Kidney (tissue), 14 donors: Measurements from ENCODE around the gene UBXN6. TPM values are rescaled to one million over a fixed set of nuclear protein-coding genes. Genes with fewer than 3 reads are reported as not detected.
A peak's percentile ranks its signal among the peaks of the same experiment; 100 is the strongest.

ENCODE experiments used
- DNase-seq, 5 donors: peaks; one replicate each; pipeline ENCODE4 v3.0.0-alpha.2; 2013 to 2020
- FAIRE-seq: peaks from 2 replicates; lab custom pipeline; 2012; peaks lifted over from hg19 to GRCh38; lab: Jason Lieb, UNC
- H3K27ac ChIP-seq, 2 donors: one replicate each; pipeline ENCODE4 v1.7.0; 2013; ENCODE audit warnings: low read depth in 2 of 2, low read length in 2 of 2, inconsistent platforms in 1 of 2
- H3K27me3 ChIP-seq: one replicate; pipeline ENCODE4 v1.7.1; 2013; ENCODE audit warnings: low read length, inconsistent platforms; ENCODE audit not compliant: control insufficient read depth, insufficient read depth
- H3K36me3 ChIP-seq, 3 donors: one replicate each; pipeline versions ENCODE4 v1.7.0 to v1.7.1; 2013; ENCODE audit warnings: low read length in 3 of 3, control low read depth in 1 of 3, inconsistent platforms in 1 of 3; ENCODE audit not compliant: insufficient read depth in 3 of 3, control insufficient read depth in 2 of 3
- H3K4me1 ChIP-seq, 3 donors: one replicate each; pipeline versions ENCODE4 v1.7.0 to v1.7.1; 2013; ENCODE audit warnings: low read length in 3 of 3, inconsistent platforms in 1 of 3, low read depth in 1 of 3; ENCODE audit not compliant: control insufficient read depth in 2 of 3, insufficient read depth in 2 of 3
- H3K4me3 ChIP-seq, 3 donors: one replicate each; pipeline versions ENCODE4 v1.7.0 to v1.8.1; 2013; ENCODE audit warnings: low read length in 3 of 3, control low read depth in 1 of 3, inconsistent platforms in 1 of 3
- H3K9ac ChIP-seq, 3 donors: one replicate each; pipeline versions ENCODE4 v1.7.0 to v1.7.1; 2013; ENCODE audit warnings: low read length in 3 of 3, control low read depth in 1 of 3, inconsistent platforms in 1 of 3
- H3K9me3 ChIP-seq, 3 donors: one replicate each; pipeline versions ENCODE4 v1.7.0 to v1.7.1; 2013; ENCODE audit warnings: low read length in 3 of 3, control low read depth in 1 of 3, inconsistent platforms in 1 of 3; ENCODE audit not compliant: control insufficient read depth in 2 of 3, insufficient read depth in 1 of 3
- intact Hi-C: fragments of 100-400 bp; cut with DNase I; formaldehyde crosslinking; loops from one replicate; pipeline ENCODE4 v1.11.1; 2022
- polyA plus RNA-seq: library from polyadenylated mRNA; stranded (reverse); fragments of 350-450 nt; fragmentation: Illumina TruSeq; extraction: RNeasy Lipid Tissue Mini Kit (QIAGEN cat#74804); gene quantifications from one replicate; pipeline ENCODE4 v1.2.3, GENCODE V29; 2014; ENCODE audit warnings: low read depth, low replicate concordance; ENCODE audit not compliant: insufficient read depth
- total RNA-seq: library from RNA; stranded (reverse); fragmentation: NEBNext Ultra II Directional; extraction: Animal tissue kit (Norgen Biotek cat#: 25700); gene quantifications from one replicate; pipeline ENCODE4 v1.2.1, GENCODE V29; 2021
- TF ChIP-seq, protein P1 (sequence below): IDR thresholded peaks from 3 replicates; pipeline ENCODE4 v1.5.1; 2012; ENCODE audit warnings: mild to moderate bottlenecking, moderate library complexity, borderline replicate concordance; ENCODE audit not compliant: insufficient read depth; ENCODE audit errors: extremely low read depth
- donor health status: control.
- donor health status: control.
- donor health status: control.
- donor health status: control.
- donor health status: control.
- donor health status: DM: yes; HTN: yes; CAD: no.
- donor health status: Normal renal cell carcinoma (clear cell type).

The UBXN6 gene
- total and polyA plus RNA-seq, 2 donors from 2014 or later, result 110 to 177 TPM

DNA sequence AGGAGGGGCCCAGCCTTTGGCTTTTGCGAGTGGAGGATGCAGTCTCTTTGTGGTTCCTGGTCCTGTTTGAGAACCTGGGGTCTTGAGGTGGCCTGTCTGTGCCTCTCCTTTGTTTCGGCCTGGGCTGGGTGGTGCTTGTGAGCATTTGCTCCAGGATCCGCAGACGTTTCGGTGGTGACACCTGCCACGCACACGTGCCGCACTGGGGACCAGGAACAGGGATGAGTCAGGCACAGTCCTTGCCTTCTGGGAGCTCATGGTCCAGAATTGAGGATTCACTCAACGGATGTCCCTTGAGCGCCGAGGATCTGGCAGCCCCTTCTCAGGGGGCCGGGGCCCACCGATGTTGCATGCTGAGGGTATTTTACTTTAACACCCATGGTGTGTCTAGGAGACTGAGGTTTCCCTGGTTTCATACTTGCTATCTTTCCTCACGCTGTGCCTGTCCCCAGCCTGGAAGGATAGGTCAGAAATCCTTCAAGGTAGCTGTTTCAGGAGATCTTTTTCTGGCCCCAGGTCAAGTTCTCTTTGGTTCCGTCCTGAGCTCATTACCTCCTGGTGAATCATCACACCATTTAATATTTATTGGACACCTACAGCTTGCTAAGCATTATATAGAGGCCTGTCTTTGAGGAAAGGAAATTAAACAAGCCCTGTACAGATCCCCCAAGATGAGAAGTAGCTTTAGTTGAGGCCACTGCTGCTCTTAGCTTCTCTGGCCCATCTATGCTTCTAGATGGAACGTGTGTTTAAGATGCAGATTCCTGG lies 19.6 kb upstream of the UBXN6 start:
- no peak overlapping the region for H3K9ac ChIP-seq
- DNase-seq (no peak), FAIRE-seq (no peak)
- intact Hi-C loops, result no loop called here
- no peak overlapping the region for H3K27ac ChIP-seq
- no peak overlapping the region for H3K4me3 ChIP-seq
- H3K36me3 ChIP-seq, result peaks cover 0 to 9% (median 0%) of the 10 kb centered on the region in 3 donors
- peaks cover 0 to 10% (median 0%) of the 10 kb centered on the region in 3 donors for H3K4me1 ChIP-seq
- no peaks in the 10 kb centered on the region for H3K27me3 ChIP-seq
- no peaks in the 10 kb centered on the region for H3K9me3 ChIP-seq
- TF ChIP-seq, protein P1, sequence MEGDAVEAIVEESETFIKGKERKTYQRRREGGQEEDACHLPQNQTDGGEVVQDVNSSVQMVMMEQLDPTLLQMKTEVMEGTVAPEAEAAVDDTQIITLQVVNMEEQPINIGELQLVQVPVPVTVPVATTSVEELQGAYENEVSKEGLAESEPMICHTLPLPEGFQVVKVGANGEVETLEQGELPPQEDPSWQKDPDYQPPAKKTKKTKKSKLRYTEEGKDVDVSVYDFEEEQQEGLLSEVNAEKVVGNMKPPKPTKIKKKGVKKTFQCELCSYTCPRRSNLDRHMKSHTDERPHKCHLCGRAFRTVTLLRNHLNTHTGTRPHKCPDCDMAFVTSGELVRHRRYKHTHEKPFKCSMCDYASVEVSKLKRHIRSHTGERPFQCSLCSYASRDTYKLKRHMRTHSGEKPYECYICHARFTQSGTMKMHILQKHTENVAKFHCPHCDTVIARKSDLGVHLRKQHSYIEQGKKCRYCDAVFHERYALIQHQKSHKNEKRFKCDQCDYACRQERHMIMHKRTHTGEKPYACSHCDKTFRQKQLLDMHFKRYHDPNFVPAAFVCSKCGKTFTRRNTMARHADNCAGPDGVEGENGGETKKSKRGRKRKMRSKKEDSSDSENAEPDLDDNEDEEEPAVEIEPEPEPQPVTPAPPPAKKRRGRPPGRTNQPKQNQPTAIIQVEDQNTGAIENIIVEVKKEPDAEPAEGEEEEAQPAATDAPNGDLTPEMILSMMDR, result no peak

DNA sequence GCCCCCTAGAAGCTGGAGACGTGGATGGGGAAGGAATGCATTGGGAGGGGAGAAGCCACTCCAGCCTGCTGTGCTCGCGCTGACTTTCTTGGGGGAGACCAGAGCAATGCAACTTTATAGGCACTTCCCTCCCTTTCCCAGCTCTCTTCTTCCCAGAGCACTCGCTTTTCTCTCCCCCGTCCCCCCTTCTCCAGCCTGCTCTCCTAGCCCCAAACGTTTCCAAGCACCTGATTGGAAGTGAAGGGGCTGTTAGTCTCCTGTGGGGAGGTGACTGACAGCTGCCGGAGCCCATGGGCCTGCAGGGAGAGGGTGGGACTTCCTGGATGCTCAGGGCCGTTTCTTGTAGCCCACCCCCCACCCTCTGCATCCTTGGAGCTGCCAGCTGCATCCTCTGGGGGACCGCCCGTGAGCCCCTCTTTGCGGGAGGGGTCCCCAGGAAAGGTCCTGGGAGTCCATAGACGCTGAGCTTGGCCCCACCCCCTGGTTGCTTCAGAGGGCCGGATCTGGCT lies 17.0 kb upstream of the UBXN6 start:
- peak overlapping the region in 2 of 3 donors; percentile 0 to 60 for H3K4me3 ChIP-seq
- H3K4me1 ChIP-seq, result peaks cover 0 to 10% (median 0%) of the 10 kb centered on the region in 3 donors
- H3K27ac ChIP-seq, result no peak overlapping the region
- H3K9me3 ChIP-seq, result no peaks in the 10 kb centered on the region
- H3K9ac ChIP-seq, result peak overlapping the region in 1 of 3 donors; percentile 26
- no peaks in the 10 kb centered on the region for H3K27me3 ChIP-seq
- TF ChIP-seq, protein P1, result no peak
- H3K36me3 ChIP-seq, result peaks cover 0 to 9% (median 0%) of the 10 kb centered on the region in 3 donors
- DNase-seq, result peak in 4 of 5 donors; percentile 76 to 91 (median 82)
- intact Hi-C loops, result no loop called here
- FAIRE-seq, result no peak

DNA sequence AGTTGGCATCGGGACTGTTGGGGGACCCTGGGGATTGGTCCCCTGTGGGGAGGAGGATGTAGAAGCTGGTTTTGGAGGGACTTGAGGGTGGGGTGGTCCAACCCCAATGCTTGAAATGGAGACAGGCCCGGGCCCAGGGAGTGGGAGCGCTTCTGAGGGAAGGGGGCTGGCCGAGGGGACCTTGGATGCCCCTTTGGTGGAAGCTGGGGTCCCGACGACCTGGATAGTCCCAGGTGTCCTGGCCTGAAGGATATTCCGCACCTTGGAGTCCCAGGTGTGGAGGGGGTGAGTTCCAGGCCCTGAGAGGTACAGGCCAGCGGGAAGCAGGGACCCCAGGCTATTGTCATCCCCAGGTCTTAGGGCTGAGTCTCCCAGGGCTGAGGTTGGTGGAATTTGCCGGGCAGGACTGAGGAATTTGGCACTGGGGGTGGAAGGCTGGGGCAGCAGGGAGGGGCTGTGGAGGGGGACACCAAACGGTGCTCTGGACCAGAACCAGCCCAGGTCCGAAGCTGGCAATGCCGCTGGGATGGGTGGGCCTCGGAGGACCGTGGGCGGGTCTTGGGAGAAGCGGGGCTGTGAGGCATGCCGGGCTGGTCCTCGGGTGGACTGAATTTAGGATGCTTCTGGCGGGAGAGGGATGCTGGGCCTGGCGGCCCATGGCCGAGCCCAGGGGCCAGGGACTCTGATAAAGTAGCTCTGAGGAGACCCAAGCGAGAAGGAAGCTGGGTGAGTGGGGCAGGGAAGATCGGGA lies 16.3 kb upstream of the UBXN6 start:
- Histone ChIP-seq H3K36me3 (peaks cover 0 to 9% (median 0%) of the 10 kb centered on the region in 3 donors), H3K4me3 (peak overlapping the region in 1 of 3 donors; percentile 60), H3K9ac (peak overlapping the region in 1 of 3 donors; percentile 26), H3K9me3 (no peaks in the 10 kb centered on the region), H3K27ac (no peak overlapping the region), H3K4me1 (peaks cover 0 to 10% (median 0%) of the 10 kb centered on the region in 3 donors), H3K27me3 (no peaks in the 10 kb centered on the region)
- DNase-seq (peak in 2 of 5 donors; percentile 23 to 60), FAIRE-seq (no peak)
- TF ChIP-seq, protein P1, result no peak
- intact Hi-C loops, result no loop called here
